Inflammatory macrophage (primary cell): ENCODE results near the gene HOXD4.

Experiments used
- DNase-seq, 2 donors: peaks; one replicate each; pipeline ENCODE4 v3.0.0-alpha.2; 2020 to 2022

HOXD4 gene

GRCh38 chr2:176142281-176142680 lies 9.1 kb upstream of the HOXD4 start:
- DNase-seq, result no peak

GRCh38 chr2:176145085-176145969 lies 6.0 kb upstream of the HOXD4 start:
- no peak for DNase-seq

GRCh38 chr2:176146101-176146500 lies 5.2 kb upstream of the HOXD4 start:
- DNase-seq, result no peak

GRCh38 chr2:176146645-176147044 lies 4.7 kb upstream of the HOXD4 start:
- DNase-seq, result no peak

- DNase-seq, result no peak
Observed at GRCh38 chr2:176147210-176147799, 4.0 kb upstream of the HOXD4 start.

- no peak for DNase-seq
Observed at GRCh38 chr2:176147800-176148496, 3.4 kb upstream of the HOXD4 start.

- DNase-seq, result no peak
Observed at GRCh38 chr2:176148751-176149421, 2.5 kb upstream of the HOXD4 start.

- no peak for DNase-seq
Observed at GRCh38 chr2:176149481-176149938, 1.8 kb upstream of the HOXD4 start.

- no peak for DNase-seq
Observed at GRCh38 chr2:176149939-176150583, 1.3 kb upstream of the HOXD4 start.

GRCh38 chr2:176150584-176151441 lies 537 bp upstream of the HOXD4 start:
- no peak for DNase-seq

GRCh38 chr2:176152350-176153181 lies 1.2 kb downstream of the HOXD4 start:
- DNase-seq, result no peak

- DNase-seq, result no peak
Observed at GRCh38 chr2:176154576-176155252, 3.4 kb downstream of the HOXD4 start.

- DNase-seq, result no peak
Observed at GRCh38 chr2:176155356-176156044, 4.2 kb downstream of the HOXD4 start.

- DNase-seq, result no peak
Observed at GRCh38 chr2:176156301-176156806, 5.0 kb downstream of the HOXD4 start.

GRCh38 chr2:176156807-176157498 lies 5.6 kb downstream of the HOXD4 start, which contains the start of gene HOXD3:
HOXD3 (plus strand) TSS chr2:176157307; CDS start chr2:176169115, 11,808 bp downstream.
- DNase-seq, result no peak

- no peak for DNase-seq
Observed at GRCh38 chr2:176157499-176158185, 6.3 kb downstream of the HOXD4 start.

- DNase-seq, result no peak
Observed at GRCh38 chr2:176158186-176158591, 6.8 kb downstream of the HOXD4 start.
